Uterus (tissue), 2 donors: Measurements from ENCODE around the gene KLRC1.
"Not testable (repeated sequence)": the region's sequence is repeated elsewhere in the genome, so short reads cannot be mapped to it uniquely, and the experiment has no call there.

Experiments used
- POLR2A ChIP-seq, 2 donors: fragments of 450-650 bp; IDR thresholded peaks; one replicate each; pipeline ENCODE4 v1.6.1; 2016; ENCODE audit warnings: antibody characterized with exemption in 2 of 2, mild to moderate bottlenecking in 1 of 2, moderate library complexity in 1 of 2
- TF ChIP-seq, protein P1 (sequence below), 4 experiments: fragments of 200-600 bp in 2 of 4; fragments of 450-650 bp in 2 of 4; sonication (generic) in 2 of 4; IDR thresholded peaks; one replicate each; pipeline ENCODE4 v1.5.1; 2016 to 2019; ENCODE audit warnings: antibody characterized with exemption in 4 of 4, mild to moderate bottlenecking in 2 of 4, moderate library complexity in 1 of 4

- TF ChIP-seq, protein P1, sequence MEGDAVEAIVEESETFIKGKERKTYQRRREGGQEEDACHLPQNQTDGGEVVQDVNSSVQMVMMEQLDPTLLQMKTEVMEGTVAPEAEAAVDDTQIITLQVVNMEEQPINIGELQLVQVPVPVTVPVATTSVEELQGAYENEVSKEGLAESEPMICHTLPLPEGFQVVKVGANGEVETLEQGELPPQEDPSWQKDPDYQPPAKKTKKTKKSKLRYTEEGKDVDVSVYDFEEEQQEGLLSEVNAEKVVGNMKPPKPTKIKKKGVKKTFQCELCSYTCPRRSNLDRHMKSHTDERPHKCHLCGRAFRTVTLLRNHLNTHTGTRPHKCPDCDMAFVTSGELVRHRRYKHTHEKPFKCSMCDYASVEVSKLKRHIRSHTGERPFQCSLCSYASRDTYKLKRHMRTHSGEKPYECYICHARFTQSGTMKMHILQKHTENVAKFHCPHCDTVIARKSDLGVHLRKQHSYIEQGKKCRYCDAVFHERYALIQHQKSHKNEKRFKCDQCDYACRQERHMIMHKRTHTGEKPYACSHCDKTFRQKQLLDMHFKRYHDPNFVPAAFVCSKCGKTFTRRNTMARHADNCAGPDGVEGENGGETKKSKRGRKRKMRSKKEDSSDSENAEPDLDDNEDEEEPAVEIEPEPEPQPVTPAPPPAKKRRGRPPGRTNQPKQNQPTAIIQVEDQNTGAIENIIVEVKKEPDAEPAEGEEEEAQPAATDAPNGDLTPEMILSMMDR (IDR thresholded peaks at IDR 0.05): not testable (repeated sequence)
- not testable (repeated sequence) for TF ChIP-seq POLR2A (IDR thresholded peaks at IDR 0.05)
These were observed 27.2 kb downstream of the KLRC1 start for GRCh38 chr12:10425938-10426337.
